HK-2 (cell line): ENCODE measurements around the gene CRADD.
"Not testable (repeated sequence)": the region's sequence is repeated elsewhere in the genome, so short reads cannot be mapped to it uniquely, and the experiment has no call there.

ENCODE experiments used
- DNase-seq: peaks from one replicate; pipeline ENCODE4 v3.0.0-alpha.2; 2018; ENCODE audit not compliant: unreplicated experiment

The CRADD gene

GRCh38 chr12:93783832-93784231 is 106.7 kb downstream of the CRADD start:
- DNase-seq: no peak

GRCh38 chr12:93784339-93785086 is 107.3 kb downstream of the CRADD start:
- DNase-seq: peak; percentile 47

- peak; percentile 66 for DNase-seq
Measured at GRCh38 chr12:93785249-93786010, 108.3 kb downstream of the CRADD start.

- no peak for DNase-seq
Measured at GRCh38 chr12:93786656-93787397, 109.7 kb downstream of the CRADD start.

- DNase-seq: no peak
Measured at GRCh38 chr12:93788853-93789252, 111.7 kb downstream of the CRADD start.

GRCh38 chr12:93789767-93790166 is 112.6 kb downstream of the CRADD start:
- no peak for DNase-seq

GRCh38 chr12:93790472-93791152 is 113.4 kb downstream of the CRADD start:
- DNase-seq: peak; percentile 54

GRCh38 chr12:93793007-93793406 is 115.8 kb downstream of the CRADD start:
- DNase-seq: no peak

- DNase-seq: no peak
Measured at GRCh38 chr12:93793983-93794382, 116.8 kb downstream of the CRADD start.

GRCh38 chr12:93794738-93795137 is 117.6 kb downstream of the CRADD start:
- DNase-seq: no peak

- DNase-seq: no peak
Measured at GRCh38 chr12:93795352-93795751, 118.2 kb downstream of the CRADD start.

- DNase-seq: no peak
Measured at GRCh38 chr12:93796729-93797128, 119.6 kb downstream of the CRADD start.

- DNase-seq: no peak
Measured at GRCh38 chr12:93798279-93799151, 121.3 kb downstream of the CRADD start.

GRCh38 chr12:93801666-93802065 is 124.5 kb downstream of the CRADD start:
- DNase-seq: not testable (repeated sequence)

- DNase-seq: no peak
Measured at GRCh38 chr12:93802293-93802692, 125.1 kb downstream of the CRADD start.

GRCh38 chr12:93802698-93803423 is 125.7 kb downstream of the CRADD start:
- DNase-seq: no peak

GRCh38 chr12:93803424-93803807 is 126.2 kb downstream of the CRADD start:
- DNase-seq: no peak

- no peak for DNase-seq
Measured at GRCh38 chr12:93804392-93805179, 127.4 kb downstream of the CRADD start.

GRCh38 chr12:93805736-93806141 is 128.6 kb downstream of the CRADD start:
- no peak for DNase-seq
